Retinal pigment epithelial cell (primary cell): Measurements from ENCODE around the gene PEX5.

Experiments
- DNase-seq: peaks from one replicate; pipeline ENCODE4 v3.0.0-alpha.2; 2010; ENCODE audit warnings: low read depth
- H3K4me3 ChIP-seq: 2 replicates; pipeline ENCODE4 v1.5.1; 2011; ENCODE audit warnings: mild to moderate bottlenecking, low read length, control low read depth, moderate library complexity
- CTCF ChIP-seq: conservative IDR thresholded peaks from 2 replicates; pipeline ENCODE4 v1.5.1; 2011; ENCODE audit warnings: low read depth, low read length, control low read depth, inconsistent platforms

PEX5 gene

GRCh38 chr12:7189398-7190267 lies at the start of gene PEX5:
Gene PEX5 (plus strand): TSS chr12:7189686. CDS start chr12:7190378, 692 bp downstream.
- DNase-seq, result peak; percentile 75
- TF ChIP-seq CTCF, result no peak
- H3K4me3 ChIP-seq, result peak within 1 kb of the TSS; percentile 90

- no peak for TF ChIP-seq CTCF
- DNase-seq, result no peak
- H3K4me3 ChIP-seq, result no peak overlapping the region
These were observed 48.0 kb upstream of the PEX5 start for GRCh38 chr12:7141351-7142005.

- DNase-seq, result peak; percentile 4
These were observed 47.3 kb upstream of the PEX5 start for GRCh38 chr12:7142056-7142644.

GRCh38 chr12:7142809-7143465 lies 46.5 kb upstream of the PEX5 start:
- no peak overlapping the region for H3K4me3 ChIP-seq
- no peak for DNase-seq
- TF ChIP-seq CTCF, result no peak

More at GRCh38 chr12:7142056-7142644, 47.3 kb upstream of the PEX5 start:
- no peak overlapping the region for H3K4me3 ChIP-seq
- TF ChIP-seq CTCF, result peak; percentile 91

- no peak overlapping the region for H3K4me3 ChIP-seq
- no peak for TF ChIP-seq CTCF
- no peak for DNase-seq
These were observed 45.9 kb upstream of the PEX5 start for GRCh38 chr12:7143564-7143963.

- no peak for DNase-seq
These were observed 44.9 kb upstream of the PEX5 start for GRCh38 chr12:7144414-7145120.

More at GRCh38 chr12:7144414-7145120, 44.9 kb upstream of the PEX5 start:
- H3K4me3 ChIP-seq, result no peak overlapping the region
- peak; percentile 59 for TF ChIP-seq CTCF
